Dedifferentiated amniotic fluid mesenchymal stem cell (primary cell): ENCODE measurements around the gene BDKRB1.

ENCODE experiments used
- DNase-seq: peaks from one replicate; pipeline ENCODE4 v3.0.0-alpha.2; 2016; ENCODE audit errors: extremely low spot score

The BDKRB1 gene

GRCh38 chr14:96255501-96256366 lies at the start of gene BDKRB1:
BDKRB1 (plus strand) TSS chr14:96256210; CDS start chr14:96263683, 7,473 bp downstream.
- DNase-seq = peak; percentile 96

GRCh38 chr14:96206461-96206860 lies 49.5 kb upstream of the BDKRB1 start:
- DNase-seq = no peak

- no peak for DNase-seq
Observed at GRCh38 chr14:96207686-96208085, 48.3 kb upstream of the BDKRB1 start.

- no peak for DNase-seq
Observed at GRCh38 chr14:96208739-96209138, 47.3 kb upstream of the BDKRB1 start.

GRCh38 chr14:96212140-96212539 lies 43.9 kb upstream of the BDKRB1 start:
- DNase-seq = no peak

- no peak for DNase-seq
Observed at GRCh38 chr14:96212896-96213295, 43.1 kb upstream of the BDKRB1 start.

- no peak for DNase-seq
Observed at GRCh38 chr14:96213871-96214465, 42.0 kb upstream of the BDKRB1 start.

GRCh38 chr14:96214793-96215192 lies 41.2 kb upstream of the BDKRB1 start:
- no peak for DNase-seq

GRCh38 chr14:96215452-96216244 lies 40.4 kb upstream of the BDKRB1 start:
- DNase-seq = no peak

- DNase-seq = no peak
Observed at GRCh38 chr14:96216627-96217026, 39.4 kb upstream of the BDKRB1 start.

- no peak for DNase-seq
Observed at GRCh38 chr14:96217376-96217913, 38.6 kb upstream of the BDKRB1 start.

GRCh38 chr14:96221109-96221650 lies 34.8 kb upstream of the BDKRB1 start:
- DNase-seq = no peak

- no peak for DNase-seq
Observed at GRCh38 chr14:96221841-96222240, 34.2 kb upstream of the BDKRB1 start.

- no peak for DNase-seq
Observed at GRCh38 chr14:96224480-96225096, 31.4 kb upstream of the BDKRB1 start.

- DNase-seq = no peak
Observed at GRCh38 chr14:96225213-96225612, 30.8 kb upstream of the BDKRB1 start.

GRCh38 chr14:96225745-96226151 lies 30.3 kb upstream of the BDKRB1 start:
- peak; percentile 19 for DNase-seq

GRCh38 chr14:96227428-96227827 lies 28.6 kb upstream of the BDKRB1 start:
- DNase-seq = no peak

- no peak for DNase-seq
Observed at GRCh38 chr14:96229315-96229714, 26.7 kb upstream of the BDKRB1 start.

- DNase-seq = no peak
Observed at GRCh38 chr14:96231056-96231455, 25.0 kb upstream of the BDKRB1 start.

- DNase-seq = no peak
Observed at GRCh38 chr14:96231526-96232130, 24.4 kb upstream of the BDKRB1 start.

GRCh38 chr14:96232506-96232905 lies 23.5 kb upstream of the BDKRB1 start:
- DNase-seq = no peak
